Colon (tissue), 2 donors: ENCODE measurements around the gene GCNT4.

Experiments
- FAIRE-seq: peaks from 2 replicates; lab custom pipeline; 2012; peaks lifted over from hg19 to GRCh38; lab: Jason Lieb, UNC
- donor health status: control.
- donor health status: control.

Gene GCNT4

DNA sequence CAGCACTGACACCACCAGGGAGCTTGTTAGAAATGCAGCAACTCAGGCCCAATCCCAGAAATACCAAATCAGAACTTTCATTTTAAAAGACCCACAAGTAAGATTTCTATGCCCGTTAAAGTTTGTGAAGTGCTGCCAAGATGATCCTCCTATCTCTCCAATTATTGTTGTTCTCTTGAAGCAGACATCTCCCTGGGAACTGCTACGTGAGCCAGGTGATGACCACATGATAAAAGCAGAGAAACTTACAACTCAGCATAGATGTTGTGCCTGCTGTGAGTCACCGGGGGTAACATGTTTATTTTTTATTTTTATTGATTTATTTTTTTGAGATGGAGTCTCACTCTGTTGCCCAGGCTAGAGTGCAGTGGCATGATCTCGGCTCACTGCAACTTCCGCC is 34.4 kb downstream of the GCNT4 start:
- no peak for FAIRE-seq

DNA sequence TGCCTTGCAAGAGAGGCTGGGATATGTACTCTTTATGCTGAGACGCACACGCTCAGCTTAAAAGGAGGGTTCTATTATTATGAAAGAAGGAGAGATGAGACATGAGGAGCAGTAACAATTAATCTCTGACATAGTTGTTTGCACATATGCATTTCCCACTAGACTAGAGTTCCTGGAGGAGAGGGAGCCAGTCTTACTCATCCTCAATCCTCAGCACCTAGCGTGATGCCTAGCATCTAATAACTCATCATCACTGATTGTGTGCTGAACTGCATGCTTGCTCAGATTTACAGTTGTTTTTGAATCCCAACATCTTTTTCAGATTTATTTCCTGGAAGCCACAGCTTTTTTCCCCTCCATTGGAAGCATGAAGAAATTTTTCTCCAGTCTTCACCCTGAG is 35.5 kb downstream of the GCNT4 start:
- no peak for FAIRE-seq

DNA sequence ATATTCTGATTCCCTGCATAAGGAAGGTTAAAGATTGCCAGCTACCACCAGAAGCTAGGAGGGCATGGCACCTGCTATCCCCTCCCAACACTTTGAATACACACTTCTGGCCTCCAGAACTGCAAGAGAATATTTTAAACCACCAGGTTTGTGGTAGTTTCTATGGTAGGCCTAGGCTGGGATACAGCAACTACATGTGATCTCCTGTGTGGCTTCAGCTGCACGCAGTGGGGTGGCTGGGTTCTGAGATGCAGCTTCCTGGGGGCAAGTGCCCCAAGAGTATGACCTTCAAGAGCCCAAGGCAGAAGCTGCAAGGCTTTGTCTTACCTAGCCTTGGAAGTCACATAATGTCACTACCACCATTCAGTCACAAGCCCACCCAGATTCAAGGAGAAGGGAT is 39.6 kb downstream of the GCNT4 start:
- FAIRE-seq = no peak

DNA sequence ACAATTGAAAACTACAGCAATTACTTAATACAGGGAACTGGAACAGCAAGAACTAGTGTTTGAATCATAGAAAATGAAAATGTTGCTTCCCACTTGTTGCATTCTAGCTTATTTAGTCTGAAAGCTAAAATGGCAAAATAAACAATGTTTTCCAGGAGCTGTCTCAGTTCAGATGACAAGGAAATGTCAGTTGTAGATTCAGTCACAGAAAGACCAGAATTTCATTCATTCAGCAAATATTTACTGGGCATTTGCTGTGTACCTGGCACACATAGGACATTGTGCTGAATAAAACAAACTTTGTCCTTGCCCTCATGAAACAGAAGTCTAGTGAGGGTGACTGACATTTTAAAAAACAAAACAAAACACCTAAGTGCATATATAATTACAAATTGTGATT is 41.5 kb downstream of the GCNT4 start:
- no peak for FAIRE-seq

DNA sequence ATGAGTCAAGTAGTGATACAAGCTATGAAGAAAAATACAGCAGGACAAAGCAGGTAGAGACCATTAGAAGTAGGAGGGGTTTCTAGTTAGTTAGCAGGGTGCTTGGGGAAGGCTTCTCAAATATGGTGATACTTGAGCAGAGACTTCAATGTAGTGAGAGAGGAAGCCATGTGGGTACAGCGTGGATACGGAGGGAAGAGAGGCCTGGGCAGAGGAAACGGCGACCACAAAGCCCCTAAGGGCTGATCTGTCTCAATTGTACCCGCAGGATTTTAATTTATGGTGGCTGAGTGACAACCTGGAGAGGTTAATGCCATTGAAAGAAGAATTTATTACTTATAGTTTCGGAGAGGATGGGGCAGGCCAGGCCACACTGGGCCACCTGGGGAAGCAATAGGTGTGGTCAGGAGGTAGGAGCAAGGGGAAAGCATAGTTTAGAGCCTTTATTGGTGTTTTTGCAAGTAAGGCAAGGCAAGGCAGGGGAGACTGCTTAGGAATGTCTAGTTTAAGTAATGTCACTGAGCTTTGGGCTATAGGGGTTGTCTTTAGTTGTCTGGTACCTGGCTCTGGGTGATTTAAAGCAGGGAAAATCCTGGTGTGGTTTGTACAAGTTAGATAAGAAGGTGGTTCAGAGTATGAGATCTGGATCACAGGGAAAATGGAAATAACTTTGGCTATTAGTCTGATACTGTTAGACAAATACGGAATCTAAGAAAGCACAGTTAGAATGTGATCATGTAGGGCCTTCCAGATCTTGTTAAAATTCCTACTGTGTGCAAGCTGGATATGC is 42.6 kb downstream of the GCNT4 start:
- FAIRE-seq = no peak

DNA sequence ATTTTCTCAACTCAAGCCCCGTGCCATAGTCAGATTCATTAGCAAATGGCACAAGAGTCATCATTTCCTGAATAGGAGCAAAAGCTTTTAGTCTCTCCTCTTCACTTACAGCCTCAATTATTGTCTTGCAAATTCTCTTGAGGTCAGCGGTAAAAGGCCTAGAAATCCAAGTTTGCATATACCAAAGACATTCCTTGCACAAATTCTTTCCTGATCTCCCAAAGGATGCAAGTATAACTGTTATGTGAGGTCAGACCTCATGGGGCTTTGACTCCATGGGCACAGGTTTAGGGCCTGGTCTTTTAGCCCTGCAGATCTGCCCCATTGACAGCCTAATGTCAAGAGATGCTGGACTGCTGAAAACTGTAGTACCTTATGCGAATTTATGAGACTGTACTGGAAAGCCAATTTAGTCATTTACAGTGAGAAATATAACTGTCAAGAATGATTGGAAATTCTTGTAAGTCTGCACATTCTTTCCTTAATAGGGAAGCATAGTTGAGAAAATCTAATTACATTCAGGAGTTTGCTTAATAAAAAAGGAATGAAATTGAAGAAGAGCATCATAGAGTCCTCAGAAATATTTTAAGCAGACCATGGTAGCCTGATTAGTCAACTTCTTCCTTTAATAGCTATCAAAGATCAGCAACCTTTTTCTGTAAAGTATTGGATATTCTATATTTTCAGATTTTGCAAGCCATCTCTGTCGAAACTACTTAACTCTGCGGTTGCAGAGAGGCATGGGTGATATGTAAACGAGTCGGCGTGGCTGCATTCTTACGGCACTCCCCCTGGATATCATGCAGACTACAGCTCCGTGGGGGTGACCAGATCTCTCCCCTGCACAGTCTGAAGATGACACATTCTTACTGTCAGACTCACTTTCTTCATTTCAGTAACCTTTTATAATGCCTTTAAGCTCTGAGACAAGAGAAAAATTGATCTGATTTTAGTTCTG is 45.2 kb downstream of the GCNT4 start:
- no peak for FAIRE-seq

DNA sequence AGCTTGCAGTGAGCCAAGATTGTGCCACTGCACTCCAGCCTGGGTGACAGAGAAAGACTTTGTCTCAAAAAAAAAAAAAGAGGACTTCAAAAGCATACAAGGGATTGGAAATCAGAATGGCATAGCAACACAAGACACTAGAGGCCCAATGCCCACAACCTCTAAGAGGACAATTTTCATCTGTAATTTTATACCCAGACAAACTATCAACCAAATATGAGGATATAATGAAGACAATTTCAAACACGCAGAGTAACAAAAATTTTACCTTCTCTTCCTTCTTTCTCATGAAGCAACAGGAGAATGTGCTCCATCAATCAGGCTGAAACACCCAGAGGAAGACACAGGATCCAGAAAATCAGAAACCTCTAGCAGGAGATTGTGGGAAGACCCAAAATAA is 46.8 kb downstream of the GCNT4 start:
- FAIRE-seq = no peak
